Measurements from ENCODE around the gene DOCK2. TPM values are rescaled to one million over a fixed set of nuclear protein-coding genes. Genes with fewer than 3 reads are reported as not detected.

Gene DOCK2
- polyA plus RNA-seq, 2 of the 4 experiments (the other 2 are of a cell fraction): 2.1 to 4.6 TPM

GRCh38 chr5:169697976-169698375 lies 60.9 kb downstream of the DOCK2 start (continued):
- TF ChIP-seq REST (IDR thresholded peaks at IDR 0.05) (no peak), FOXS1 (CRISPR knock-in tag; IDR thresholded peaks at IDR 0.05) (no peak), BHLHE40 (IDR thresholded peaks at IDR 0.05; ENCODE audit: low read depth, low read length) (no peak), POLR2AphosphoS2 (conservative IDR thresholded peaks at IDR 0.05; ENCODE audit: low read length) (no peak), NR3C1 (IDR thresholded peaks at IDR 0.05) (no peak)

- ATAC-seq (no peak), FAIRE-seq (no peak), DNase-seq (ENCODE audit: low read depth in 1 of 2, low spot score in 1 of 2) (no peak)
- WGBS (ENCODE audit: missing lambda C conversion rate): 77% methylated on average over 5 of the region's 5 CpGs
- H3K4me3 ChIP-seq: no peak overlapping the region
- ChIA-PET CTCF (interaction anchor here (0.9 to 5.7 kb wide), 7 partner anchors 10 to 516 kb away, joined by 3 to 38 read pairs (median 20); no protein-coding TSS in a partner anchor), POLR2A (no interaction called here)
- no peak overlapping the region for H3K27ac ChIP-seq
- TF ChIP-seq POLR2AphosphoS2 (conservative IDR thresholded peaks at IDR 0.05; ENCODE audit: low read length) (no peak), FOSB (CRISPR knock-in tag; IDR thresholded peaks at IDR 0.05) (no peak), PHF8 (IDR thresholded peaks at IDR 0.05; ENCODE audit: borderline replicate concordance, low read depth) (no peak), CEBPB (IDR thresholded peaks at IDR 0.05) (no peak), NR3C1 (IDR thresholded peaks at IDR 0.05) (no peak), CBX2 (IDR thresholded peaks at IDR 0.05; ENCODE audit: borderline replicate concordance, low read depth) (no peak), MYC (IDR thresholded peaks at IDR 0.05; ENCODE audit: borderline replicate concordance, low read length) (no peak), KDM5A (IDR thresholded peaks at IDR 0.05) (no peak), HEYL (CRISPR knock-in tag; IDR thresholded peaks at IDR 0.05) (no peak), MAX (IDR thresholded peaks at IDR 0.05) (no peak), CTCF (IDR thresholded peaks at IDR 0.05) (no peak), HES2 (IDR thresholded peaks at IDR 0.05) (no peak), HDAC2 (IDR thresholded peaks at IDR 0.05) (no peak), RFX5 (IDR thresholded peaks at IDR 0.05) (no peak), EHMT2 (IDR thresholded peaks at IDR 0.05; ENCODE audit: low read depth) (no peak), RCOR1 (IDR thresholded peaks at IDR 0.05; ENCODE audit: low read depth, low read length) (no peak), ZSCAN20 (CRISPR knock-in tag; IDR thresholded peaks at IDR 0.05) (no peak), SREBF2 (IDR thresholded peaks at IDR 0.05) (no peak), EHF (CRISPR knock-in tag; IDR thresholded peaks at IDR 0.05) (no peak)
- no peak overlapping the region for H3K4me2 ChIP-seq
- H3K9me3 ChIP-seq: no peaks in the 10 kb centered on the region
- H3K4me1 ChIP-seq: peaks cover 32% of the 10 kb centered on the region
Observed at GRCh38 chr5:169700611-169701010, 63.5 kb downstream of the DOCK2 start.

Measured in A549 (cell line).